Activated naive CD8-positive, alpha-beta T cell treated with anti-CD3 and anti-CD28 coated beads, Interleukin-2, amount 50 U/mL, for 16 hours (primary cell): Measurements from ENCODE around the gene LAP3.
"Not testable (repeated sequence)": the region's sequence is repeated elsewhere in the genome, so short reads cannot be mapped to it uniquely, and the experiment has no call there.

Experiments
- DNase-seq: peaks from one replicate; pipeline ENCODE4 v3.0.0-alpha.2; 2020; ENCODE audit warnings: low read depth, low spot score

The LAP3 gene

GRCh38 chr4:17576932-17577664 is at the start of gene LAP3:
LAP3 (plus strand) TSS chr4:17577198; CDS start chr4:17577466, 268 bp downstream.
- DNase-seq = peak; percentile 96

GRCh38 chr4:17528551-17529165 is 48.3 kb upstream of the LAP3 start:
- no peak for DNase-seq

- DNase-seq = no peak
These were observed 45.3 kb upstream of the LAP3 start for GRCh38 chr4:17531538-17532285.

GRCh38 chr4:17534705-17535104 is 42.3 kb upstream of the LAP3 start:
- DNase-seq = no peak

GRCh38 chr4:17535242-17535641 is 41.8 kb upstream of the LAP3 start:
- no peak for DNase-seq

GRCh38 chr4:17535906-17536305 is 41.1 kb upstream of the LAP3 start:
- DNase-seq = no peak

GRCh38 chr4:17537060-17537459 is 39.9 kb upstream of the LAP3 start:
- DNase-seq = not testable (repeated sequence)

GRCh38 chr4:17544205-17544604 is 32.8 kb upstream of the LAP3 start:
- no peak for DNase-seq

GRCh38 chr4:17544831-17545234 is 32.2 kb upstream of the LAP3 start:
- no peak for DNase-seq

GRCh38 chr4:17545374-17546140 is 31.4 kb upstream of the LAP3 start:
- DNase-seq = no peak

- no peak for DNase-seq
These were observed 30.8 kb upstream of the LAP3 start for GRCh38 chr4:17546222-17546621.

GRCh38 chr4:17546678-17547077 is 30.3 kb upstream of the LAP3 start:
- no peak for DNase-seq

- DNase-seq = no peak
These were observed 26.4 kb upstream of the LAP3 start for GRCh38 chr4:17550549-17550948.

GRCh38 chr4:17552427-17552826 is 24.6 kb upstream of the LAP3 start:
- DNase-seq = no peak

- DNase-seq = no peak
These were observed 22.4 kb upstream of the LAP3 start for GRCh38 chr4:17554568-17554967.

GRCh38 chr4:17556498-17556897 is 20.5 kb upstream of the LAP3 start:
- DNase-seq = no peak

GRCh38 chr4:17557880-17558279 is 19.1 kb upstream of the LAP3 start:
- no peak for DNase-seq

- DNase-seq = no peak
These were observed 17.9 kb upstream of the LAP3 start for GRCh38 chr4:17558941-17559708.

GRCh38 chr4:17559709-17560048 is 17.3 kb upstream of the LAP3 start:
- DNase-seq = no peak

GRCh38 chr4:17560065-17560673 is 16.8 kb upstream of the LAP3 start:
- no peak for DNase-seq
